GM12891 (cell line): ENCODE results near the gene MED13L.

Experiments used
- PAX5 ChIP-seq: IDR thresholded peaks from 2 replicates; pipeline ENCODE4 v1.6.1; 2011; ENCODE audit warnings: low read length, moderate library complexity, mild to moderate bottlenecking; ENCODE audit not compliant: insufficient read depth, severe bottlenecking
- POLR2A ChIP-seq: IDR thresholded peaks from 2 replicates; pipeline ENCODE4 v1.6.1; 2011; ENCODE audit warnings: low read depth, low read length, control low read depth
- POLR2AphosphoS5 ChIP-seq: IDR thresholded peaks from 2 replicates; pipeline ENCODE4 v1.6.1; 2011; ENCODE audit warnings: low read depth, low read length, control low read depth
- SPI1 ChIP-seq: IDR thresholded peaks from 2 replicates; pipeline ENCODE4 v1.6.1; 2011; ENCODE audit warnings: low read depth, low read length, control low read depth
- TAF1 ChIP-seq: IDR thresholded peaks from 2 replicates; pipeline ENCODE4 v1.6.1; 2011; ENCODE audit warnings: low read depth, low read length, control low read depth

GRCh38 chr12:116039081-116039480 is 238.4 kb downstream of the MED13L start:
- TF ChIP-seq POLR2A (no peak), POLR2AphosphoS5 (no peak), SPI1 (no peak), PAX5 (no peak), TAF1 (no peak)
